SK-N-SH (cell line): ENCODE measurements around the gene EPOP.

Experiments
- CTCF ChIP-seq: fragments of 200-600 bp; sonication (generic); IDR thresholded peaks from 2 replicates; pipeline ENCODE4 v1.6.1; 2017; ENCODE audit warnings: antibody characterized with exemption, mild to moderate bottlenecking, moderate library complexity
- EZH2phosphoT487 ChIP-seq: fragments of 200-600 bp; sonication (generic); IDR thresholded peaks from 2 replicates; pipeline ENCODE4 v1.6.1; 2017; ENCODE audit warnings: low read depth, mixed run types, mild to moderate bottlenecking, antibody characterized with exemption, moderate library complexity, borderline replicate concordance
- FOXJ3 ChIP-seq: sonication (generic); formaldehyde crosslinking; IDR thresholded peaks from 2 replicates; pipeline ENCODE4 v1.5.1; 2020; ENCODE audit warnings: mild to moderate bottlenecking, missing genetic modification reagents
- FOXM1 ChIP-seq: IDR thresholded peaks from 2 replicates; pipeline ENCODE4 v1.4.0; 2012; ENCODE audit warnings: low read depth, mild to moderate bottlenecking
- GABPA ChIP-seq: IDR thresholded peaks from 2 replicates; pipeline ENCODE4 v1.4.0; 2012; ENCODE audit warnings: low read depth, mild to moderate bottlenecking
- GATA2 ChIP-seq: sonication (generic); formaldehyde crosslinking; IDR thresholded peaks from 2 replicates; pipeline ENCODE4 v1.5.0; 2020; ENCODE audit warnings: mild to moderate bottlenecking, missing genetic modification reagents
- MXI1 ChIP-seq: IDR thresholded peaks from 2 replicates; pipeline ENCODE4 v1.6.1; 2012; ENCODE audit warnings: mild to moderate bottlenecking, low read depth, low read length, improper control_type of control experiment
- POLR2AphosphoS5 ChIP-seq: IDR thresholded peaks from 2 replicates; pipeline ENCODE4 v1.6.1; 2012; ENCODE audit warnings: low read depth, low read length
- REST ChIP-seq: IDR thresholded peaks from 2 replicates; pipeline ENCODE4 v1.6.1; 2012; ENCODE audit warnings: mild to moderate bottlenecking, low read depth, low read length, moderate library complexity
- TAF1 ChIP-seq: IDR thresholded peaks from 2 replicates; pipeline ENCODE4 v1.6.1; 2012; ENCODE audit warnings: low read depth, mild to moderate bottlenecking, low read length, moderate library complexity, borderline replicate concordance
- TCF12 ChIP-seq: IDR thresholded peaks from 2 replicates; pipeline ENCODE4 v1.4.0; 2012
- TEAD4 ChIP-seq: IDR thresholded peaks from 2 replicates; pipeline ENCODE4 v1.4.0; 2012; ENCODE audit warnings: mild to moderate bottlenecking, borderline replicate concordance; ENCODE audit not compliant: insufficient read depth
- USF2 ChIP-seq: fragments of 150-350 bp; IDR thresholded peaks from 2 replicates; pipeline ENCODE4 v1.6.1; 2017; ENCODE audit warnings: antibody characterized with exemption, low read length, low read depth, borderline replicate concordance

GRCh38 chr17:38710985-38711384 is 36.2 kb upstream of the EPOP start:
- no peak for TF ChIP-seq CTCF
- no peak for TF ChIP-seq POLR2AphosphoS5
- TF ChIP-seq FOXJ3 (CRISPR knock-in tag) = no peak
- no peak for TF ChIP-seq TAF1
- no peak for TF ChIP-seq USF2
- no peak for TF ChIP-seq TCF12
- TF ChIP-seq GATA2 = no peak
- no peak for TF ChIP-seq GABPA
- no peak for TF ChIP-seq TEAD4
- TF ChIP-seq FOXM1 = no peak
- TF ChIP-seq REST = no peak
- no peak for TF ChIP-seq MXI1
- TF ChIP-seq EZH2phosphoT487 = no peak
